GM06990 (cell line): ENCODE measurements around the gene OTOP3.

Experiments
- DNase-seq: peaks from one replicate; pipeline ENCODE4 v3.0.0-alpha.2; 2011; ENCODE audit not compliant: insufficient read length; ENCODE audit errors: extremely low read depth
- H3K27me3 ChIP-seq: replicated peaks from 2 replicates; pipeline ENCODE4 v1.6.0; 2011; ENCODE audit warnings: low read length; ENCODE audit not compliant: control insufficient read depth, insufficient read depth
- H3K36me3 ChIP-seq: 2 replicates; pipeline ENCODE4 v1.5.1; 2011; ENCODE audit warnings: low read length; ENCODE audit not compliant: control insufficient read depth, insufficient read depth
- H3K4me3 ChIP-seq: replicated peaks from 2 replicates; pipeline ENCODE4 v1.5.1; 2011; ENCODE audit warnings: low read depth, mild to moderate bottlenecking, control low read depth, low read length
- CTCF ChIP-seq: IDR thresholded peaks from 2 replicates; pipeline ENCODE4 v1.5.1; 2011; ENCODE audit warnings: low read length, control low read depth, mild to moderate bottlenecking, inconsistent platforms; ENCODE audit not compliant: insufficient read depth, poor library complexity, severe bottlenecking

Gene OTOP3

GRCh38 chr17:74916136-74916850 lies 19.4 kb upstream of the OTOP3 start:
- no peak for DNase-seq
- H3K27me3 ChIP-seq, result no peaks in the 10 kb centered on the region; the same call in 1 of the 2 replicates
- TF ChIP-seq CTCF, result no peak
- no peak overlapping the region for H3K4me3 ChIP-seq
- no peaks in the 10 kb centered on the region for H3K36me3 ChIP-seq

- DNase-seq, result no peak
- no peak for TF ChIP-seq CTCF
- Histone ChIP-seq H3K36me3 (no peaks in the 10 kb centered on the region), H3K4me3 (no peak overlapping the region), H3K27me3 (no peaks in the 10 kb centered on the region; the same call in 1 of the 2 replicates)
These were observed 18.9 kb upstream of the OTOP3 start for GRCh38 chr17:74916851-74917199.

- Histone ChIP-seq H3K27me3 (no peaks in the 10 kb centered on the region; the same call in 1 of the 2 replicates), H3K36me3 (no peaks in the 10 kb centered on the region), H3K4me3 (no peak overlapping the region)
- no peak for DNase-seq
- TF ChIP-seq CTCF, result no peak
These were observed 18.3 kb upstream of the OTOP3 start for GRCh38 chr17:74917430-74917829.

- Histone ChIP-seq H3K36me3 (no peaks in the 10 kb centered on the region), H3K4me3 (no peak overlapping the region), H3K27me3 (no peaks in the 10 kb centered on the region; the same call in 1 of the 2 replicates)
- no peak for DNase-seq
- TF ChIP-seq CTCF, result no peak
These were observed 16.8 kb upstream of the OTOP3 start for GRCh38 chr17:74918906-74919305.

GRCh38 chr17:74919440-74920305 lies 16.0 kb upstream of the OTOP3 start:
- no peak for DNase-seq
- Histone ChIP-seq H3K36me3 (no peaks in the 10 kb centered on the region), H3K27me3 (no peaks in the 10 kb centered on the region; the same call in 1 of the 2 replicates), H3K4me3 (no peak overlapping the region)
- TF ChIP-seq CTCF, result peak; percentile 38
